Mesothelial cell of epicardium (in vitro differentiated cells): Measurements from ENCODE around the gene MYOCOS. TPM values are rescaled to one million over a fixed set of nuclear protein-coding genes. Genes with fewer than 3 reads are reported as not detected.
A peak's percentile ranks its signal among the peaks of the same experiment; 100 is the strongest.

Source experiments
- DNase-seq, 2 experiments: peaks; one replicate each; pipeline ENCODE4 v3.0.0; 2021; ENCODE audit warnings: low spot score in 2 of 2; ENCODE audit not compliant: unreplicated experiment in 2 of 2
- H3K27ac Mint-ChIP-seq: 2 replicates; pipeline ENCODE4 v1.8.0; 2021; ENCODE audit warnings: mixed read lengths
- H3K27me3 Mint-ChIP-seq: 2 replicates; pipeline ENCODE4 v1.8.0; 2021; ENCODE audit warnings: low read depth, mixed read lengths
- H3K36me3 Mint-ChIP-seq: 2 replicates; pipeline ENCODE4 v1.8.0; 2021; ENCODE audit warnings: mixed read lengths
- H3K4me1 Mint-ChIP-seq: 2 replicates; pipeline ENCODE4 v1.8.0; 2021; ENCODE audit warnings: mixed read lengths
- H3K4me3 Mint-ChIP-seq: 2 replicates; pipeline ENCODE4 v1.8.0; 2021; ENCODE audit warnings: mild to moderate bottlenecking, moderate library complexity, mixed read lengths
- H3K9me3 Mint-ChIP-seq: 2 replicates; pipeline ENCODE4 v1.8.0; 2021; ENCODE audit warnings: mixed read lengths
- total RNA-seq: library from RNA; stranded (reverse); gene quantifications from 3 replicates; pipeline ENCODE4 v1.2.1, GENCODE V29; 2021
- TF ChIP-seq, protein P1 (sequence below): fragments of 200-600 bp; sonication (generic); IDR thresholded peaks from one replicate; pipeline ENCODE4 v1.5.0; 2021; ENCODE audit warnings: antibody characterized with exemption; ENCODE audit not compliant: unreplicated experiment

Gene MYOCOS
- total RNA-seq, 1 donor from 2014 or later = not detected

- H3K4me1 Mint-ChIP-seq = peaks cover 17% of the 10 kb centered on the region
- no peak overlapping the region for H3K4me3 Mint-ChIP-seq
- no peaks in the 10 kb centered on the region for H3K9me3 Mint-ChIP-seq
- no peaks in the 10 kb centered on the region for H3K36me3 Mint-ChIP-seq
- H3K27me3 Mint-ChIP-seq = peaks cover 1% of the 10 kb centered on the region
- H3K27ac Mint-ChIP-seq = peak overlapping the region; percentile 44
- DNase-seq = no peak
- TF ChIP-seq, protein P1, sequence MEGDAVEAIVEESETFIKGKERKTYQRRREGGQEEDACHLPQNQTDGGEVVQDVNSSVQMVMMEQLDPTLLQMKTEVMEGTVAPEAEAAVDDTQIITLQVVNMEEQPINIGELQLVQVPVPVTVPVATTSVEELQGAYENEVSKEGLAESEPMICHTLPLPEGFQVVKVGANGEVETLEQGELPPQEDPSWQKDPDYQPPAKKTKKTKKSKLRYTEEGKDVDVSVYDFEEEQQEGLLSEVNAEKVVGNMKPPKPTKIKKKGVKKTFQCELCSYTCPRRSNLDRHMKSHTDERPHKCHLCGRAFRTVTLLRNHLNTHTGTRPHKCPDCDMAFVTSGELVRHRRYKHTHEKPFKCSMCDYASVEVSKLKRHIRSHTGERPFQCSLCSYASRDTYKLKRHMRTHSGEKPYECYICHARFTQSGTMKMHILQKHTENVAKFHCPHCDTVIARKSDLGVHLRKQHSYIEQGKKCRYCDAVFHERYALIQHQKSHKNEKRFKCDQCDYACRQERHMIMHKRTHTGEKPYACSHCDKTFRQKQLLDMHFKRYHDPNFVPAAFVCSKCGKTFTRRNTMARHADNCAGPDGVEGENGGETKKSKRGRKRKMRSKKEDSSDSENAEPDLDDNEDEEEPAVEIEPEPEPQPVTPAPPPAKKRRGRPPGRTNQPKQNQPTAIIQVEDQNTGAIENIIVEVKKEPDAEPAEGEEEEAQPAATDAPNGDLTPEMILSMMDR = no peak
Measured at GRCh38 chr1:171641076-171641864, 19.2 kb downstream of the MYOCOS start.

DNA sequence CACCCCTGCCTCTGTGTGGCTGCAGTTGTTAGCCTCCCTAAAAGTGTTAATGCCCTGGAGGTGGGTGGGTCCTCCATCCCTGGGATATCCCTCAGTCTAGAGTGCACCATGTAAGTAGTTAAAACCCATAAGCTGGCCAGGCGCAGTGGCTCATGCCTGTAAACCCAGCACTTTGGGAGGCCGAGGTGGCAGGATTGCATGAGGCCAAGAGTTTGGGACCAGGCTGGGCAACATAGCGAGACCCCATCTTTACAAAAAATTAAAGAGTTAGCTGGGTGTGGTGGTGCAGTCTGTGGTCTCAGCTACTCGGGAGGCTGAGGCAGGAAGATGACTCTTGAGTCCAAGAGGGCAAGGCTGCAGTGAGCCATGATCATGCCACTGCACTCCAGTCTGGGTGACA lies 20.2 kb downstream of the MYOCOS start:
- Mint-ChIP-seq H3K27ac (no peak overlapping the region), H3K9me3 (no peaks in the 10 kb centered on the region), H3K4me1 (peaks cover 21% of the 10 kb centered on the region), H3K36me3 (no peaks in the 10 kb centered on the region), H3K27me3 (peaks cover 1% of the 10 kb centered on the region), H3K4me3 (no peak overlapping the region)
- no peak for DNase-seq
- TF ChIP-seq, protein P1 = no peak

GRCh38 chr1:171643156-171643555 lies 21.1 kb downstream of the MYOCOS start:
- TF ChIP-seq, protein P1 = no peak

GRCh38 chr1:171644805-171645483 lies 22.9 kb downstream of the MYOCOS start:
- TF ChIP-seq, protein P1 = peak; percentile 68
- H3K36me3 Mint-ChIP-seq = no peaks in the 10 kb centered on the region
- DNase-seq = peak; percentile 34 to 76
- H3K27me3 Mint-ChIP-seq = peaks cover 1% of the 10 kb centered on the region
- no peaks in the 10 kb centered on the region for H3K9me3 Mint-ChIP-seq
- no peak overlapping the region for H3K4me3 Mint-ChIP-seq
- H3K4me1 Mint-ChIP-seq = peaks cover 21% of the 10 kb centered on the region
- H3K27ac Mint-ChIP-seq = peak overlapping the region; percentile 75

More at GRCh38 chr1:171643156-171643555, 21.1 kb downstream of the MYOCOS start:
- Mint-ChIP-seq H3K36me3 (no peaks in the 10 kb centered on the region), H3K4me1 (peaks cover 21% of the 10 kb centered on the region), H3K27ac (no peak overlapping the region), H3K27me3 (peaks cover 1% of the 10 kb centered on the region), H3K4me3 (no peak overlapping the region), H3K9me3 (no peaks in the 10 kb centered on the region)
- no peak for DNase-seq

DNA sequence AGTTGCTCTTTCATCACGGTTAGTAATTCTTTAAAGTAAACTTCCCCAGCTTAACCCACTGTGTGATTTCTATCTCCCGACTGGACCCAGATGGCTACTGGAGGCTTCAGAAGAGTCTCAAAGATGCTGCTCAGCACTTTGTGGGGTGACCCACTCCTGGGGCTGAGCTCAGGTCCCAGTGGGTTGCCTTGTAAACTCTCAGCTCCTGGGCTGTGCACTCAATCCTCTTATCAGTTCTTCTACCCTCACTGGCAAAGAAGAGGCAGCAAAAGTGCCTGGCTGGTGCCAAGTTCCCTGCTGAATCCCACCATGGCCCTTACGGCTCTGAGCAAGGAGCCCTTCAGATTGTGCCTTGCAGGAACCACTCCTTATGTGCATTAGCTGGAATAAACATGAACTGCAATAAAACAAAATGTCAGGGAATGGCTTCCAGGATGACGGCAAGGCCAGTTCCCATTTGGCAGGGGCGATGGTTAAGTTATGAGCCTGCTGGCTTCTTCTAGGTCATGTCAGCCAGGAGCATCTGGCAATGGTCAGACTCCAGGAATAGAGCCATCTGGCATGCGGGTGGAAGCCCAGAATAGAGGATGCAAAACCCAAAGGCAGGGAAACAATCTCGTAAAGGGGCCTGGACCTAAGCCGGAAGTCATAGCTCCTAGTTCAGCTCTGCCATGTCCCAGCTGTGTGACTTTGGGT lies 23.7 kb downstream of the MYOCOS start:
- H3K36me3 Mint-ChIP-seq = no peaks in the 10 kb centered on the region
- no peak for DNase-seq
- H3K4me1 Mint-ChIP-seq = peaks cover 21% of the 10 kb centered on the region
- TF ChIP-seq, protein P1 = no peak
- H3K27ac Mint-ChIP-seq = peak overlapping the region; percentile 75
- H3K4me3 Mint-ChIP-seq = no peak overlapping the region
- H3K27me3 Mint-ChIP-seq = peaks cover 1% of the 10 kb centered on the region
- no peaks in the 10 kb centered on the region for H3K9me3 Mint-ChIP-seq
